ENCODE measurements around the gene DAGLA. TPM values are rescaled to one million over a fixed set of nuclear protein-coding genes. Genes with fewer than 3 reads are reported as not detected.

The DAGLA gene
- total RNA-seq, 4 donors from 2014 or later, result 1.1 to 3.2 (median 1.8) TPM

DNA sequence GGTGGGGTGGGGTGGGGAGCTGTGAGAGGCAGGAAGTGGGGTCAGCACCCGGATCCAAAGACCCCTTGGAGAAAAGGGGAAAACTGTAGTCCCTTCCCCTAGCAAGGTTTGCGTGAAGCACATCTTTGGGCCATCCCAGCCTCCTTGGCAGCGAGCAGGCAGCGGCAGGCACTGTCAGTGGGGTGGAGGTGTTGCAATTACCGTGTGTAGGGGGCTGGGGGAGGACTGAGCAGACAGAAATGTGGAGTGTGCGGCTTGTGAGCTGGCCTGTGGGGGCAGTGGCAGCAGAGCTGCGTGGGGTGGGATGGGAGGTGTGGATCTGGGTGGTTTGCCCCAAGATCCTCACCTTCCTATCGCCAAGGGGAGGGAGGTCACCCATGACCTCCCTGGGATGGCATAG lies 16.4 kb downstream of the DAGLA start:
- TF ChIP-seq, protein P1, sequence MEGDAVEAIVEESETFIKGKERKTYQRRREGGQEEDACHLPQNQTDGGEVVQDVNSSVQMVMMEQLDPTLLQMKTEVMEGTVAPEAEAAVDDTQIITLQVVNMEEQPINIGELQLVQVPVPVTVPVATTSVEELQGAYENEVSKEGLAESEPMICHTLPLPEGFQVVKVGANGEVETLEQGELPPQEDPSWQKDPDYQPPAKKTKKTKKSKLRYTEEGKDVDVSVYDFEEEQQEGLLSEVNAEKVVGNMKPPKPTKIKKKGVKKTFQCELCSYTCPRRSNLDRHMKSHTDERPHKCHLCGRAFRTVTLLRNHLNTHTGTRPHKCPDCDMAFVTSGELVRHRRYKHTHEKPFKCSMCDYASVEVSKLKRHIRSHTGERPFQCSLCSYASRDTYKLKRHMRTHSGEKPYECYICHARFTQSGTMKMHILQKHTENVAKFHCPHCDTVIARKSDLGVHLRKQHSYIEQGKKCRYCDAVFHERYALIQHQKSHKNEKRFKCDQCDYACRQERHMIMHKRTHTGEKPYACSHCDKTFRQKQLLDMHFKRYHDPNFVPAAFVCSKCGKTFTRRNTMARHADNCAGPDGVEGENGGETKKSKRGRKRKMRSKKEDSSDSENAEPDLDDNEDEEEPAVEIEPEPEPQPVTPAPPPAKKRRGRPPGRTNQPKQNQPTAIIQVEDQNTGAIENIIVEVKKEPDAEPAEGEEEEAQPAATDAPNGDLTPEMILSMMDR (IDR thresholded peaks at IDR 0.05; ENCODE audit: low read depth), result no peak

DNA sequence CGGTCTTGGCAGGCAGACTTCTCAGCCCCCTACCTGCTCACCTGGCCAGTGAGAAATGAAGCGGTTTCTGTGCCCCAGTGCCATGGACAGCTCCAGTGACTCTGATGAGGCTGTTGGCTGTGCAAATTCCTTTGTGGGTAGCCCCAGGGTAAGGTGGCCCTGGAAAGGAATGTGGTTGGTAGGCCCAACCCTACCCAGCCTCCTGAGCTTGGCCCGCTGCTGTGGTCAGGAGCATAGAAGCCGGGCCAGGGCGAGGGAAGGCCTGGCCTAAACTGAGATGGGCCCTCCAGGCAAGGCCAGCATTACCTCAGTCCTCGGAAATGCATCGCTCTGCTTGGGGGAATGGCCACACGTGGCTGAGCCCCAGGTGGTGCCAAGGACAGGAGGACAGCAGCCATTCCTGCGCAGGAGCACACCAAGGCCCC lies 16.9 kb downstream of the DAGLA start:
- TF ChIP-seq, protein P1 (IDR thresholded peaks at IDR 0.05; ENCODE audit: low read depth), result no peak

- TF ChIP-seq, protein P1 (IDR thresholded peaks at IDR 0.05; ENCODE audit: low read depth), result no peak
These were observed 17.6 kb downstream of the DAGLA start for GRCh38 chr11:61697764-61698163.

DNA sequence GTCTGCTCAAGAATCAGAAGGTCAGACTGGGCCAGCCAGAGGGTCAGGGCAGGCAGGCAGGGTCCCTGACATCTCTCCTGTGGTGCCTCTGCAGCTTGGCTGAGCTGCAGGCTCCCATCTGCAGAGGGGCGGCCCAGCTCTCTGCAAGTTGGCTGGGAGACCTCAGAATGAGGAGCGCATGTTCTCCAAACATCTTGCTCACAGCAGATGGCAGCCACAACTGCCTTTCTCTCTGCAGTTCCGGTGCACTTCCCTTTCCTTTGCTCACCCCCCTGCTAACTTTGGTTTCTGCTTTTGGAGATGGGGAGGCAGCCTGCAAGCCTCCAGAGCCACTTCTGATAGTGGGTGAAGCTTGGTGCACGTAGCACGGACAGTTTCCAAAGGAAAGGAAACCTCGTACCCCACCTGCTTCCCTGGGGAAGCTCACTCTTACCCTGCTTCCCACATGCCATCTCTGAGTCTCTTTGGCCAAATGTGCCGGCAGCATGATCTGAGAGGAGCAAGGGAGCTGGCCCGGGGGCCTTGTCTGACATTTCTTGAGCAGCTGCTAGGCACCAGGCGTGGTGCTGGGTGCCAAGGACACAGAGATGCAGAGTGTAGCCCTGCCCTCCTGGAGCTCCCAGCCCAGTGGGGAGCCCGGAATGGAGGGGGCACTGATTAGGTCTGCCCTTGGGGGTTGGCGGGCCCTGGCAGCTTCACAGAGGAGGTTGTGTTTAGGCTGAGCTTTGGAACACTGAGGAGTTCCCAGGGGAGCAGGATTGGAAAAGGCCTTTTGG lies 18.2 kb downstream of the DAGLA start:
- TF ChIP-seq, protein P1 (IDR thresholded peaks at IDR 0.05; ENCODE audit: low read depth), result no peak

GRCh38 chr11:61699737-61700160 lies 19.6 kb downstream of the DAGLA start:
- TF ChIP-seq, protein P1 (IDR thresholded peaks at IDR 0.05; ENCODE audit: low read depth), result no peak

- TF ChIP-seq, protein P1 (IDR thresholded peaks at IDR 0.05; ENCODE audit: low read depth), result no peak
These were observed 20.0 kb downstream of the DAGLA start for GRCh38 chr11:61700212-61700611.

DNA sequence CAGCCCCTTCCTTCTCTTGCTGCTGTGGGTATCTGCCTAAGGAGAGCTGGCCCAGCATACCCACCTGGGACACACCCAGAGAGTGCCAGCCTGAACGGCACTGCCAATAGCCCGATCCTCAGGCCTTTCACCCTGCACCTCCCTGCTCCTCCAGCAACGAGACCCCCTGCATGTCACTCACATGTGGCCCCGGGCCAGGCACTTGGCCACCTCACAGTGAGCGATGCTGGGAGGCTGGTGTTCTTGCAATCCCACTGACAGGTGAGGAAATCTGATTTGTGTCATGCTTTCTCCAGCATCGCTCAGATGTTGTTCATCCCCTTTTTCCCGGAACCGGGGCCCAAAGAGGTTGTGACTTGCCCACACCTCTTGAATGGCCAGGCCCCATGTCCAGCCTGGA lies 20.5 kb downstream of the DAGLA start:
- TF ChIP-seq, protein P1 (IDR thresholded peaks at IDR 0.05; ENCODE audit: low read depth), result no peak

All from subcutaneous adipose tissue (tissue), 4 donors.